SK-N-SH treated with all-trans-retinoic acid at 6 μM for 48 hours (cell line): ENCODE measurements around the gene USHBP1.

Experiments used
- ATAC-seq: fragments of 200-7000 bp; cut with Tn5 transposase; 3 replicates; pipeline ENCODE4 v1.9.1; 2020; ENCODE audit warnings: mild to moderate bottlenecking, moderate library complexity
- ARNTL ChIP-seq: fragments of 450-650 bp; formaldehyde crosslinking; IDR thresholded peaks from 2 replicates; pipeline ENCODE4 v1.5.0; 2020; ENCODE audit warnings: low read depth, mild to moderate bottlenecking, moderate library complexity, borderline replicate concordance
- BACH2 ChIP-seq: fragments of 250-450 bp; sonication (Bioruptor Pico); IDR thresholded peaks from 2 replicates; pipeline ENCODE4 v1.9.0; 2021; ENCODE audit warnings: mild to moderate bottlenecking, borderline replicate concordance
- CSRNP3 ChIP-seq: fragments of 250-450 bp; sonication (Bioruptor Pico); IDR thresholded peaks from 2 replicates; pipeline ENCODE4 v1.5.1; 2021; ENCODE audit warnings: mild to moderate bottlenecking, moderate library complexity
- ESRRG ChIP-seq: fragments of 250-450 bp; sonication (Bioruptor Pico); IDR thresholded peaks from 2 replicates; pipeline ENCODE4 v1.6.1; 2021; ENCODE audit warnings: mild to moderate bottlenecking
- ISL1 ChIP-seq: fragments of 250-450 bp; sonication (Bioruptor Pico); IDR thresholded peaks from 2 replicates; pipeline ENCODE4 v2.1.2; 2022; ENCODE audit warnings: mild to moderate bottlenecking, moderate library complexity
- OSR1 ChIP-seq: fragments of 250-450 bp; sonication (Bioruptor Pico); IDR thresholded peaks from 2 replicates; pipeline ENCODE4 v1.8.0; 2022; ENCODE audit warnings: moderate library complexity, mild to moderate bottlenecking, inconsistent platforms
- PATZ1 ChIP-seq: fragments of 250-450 bp; sonication (Bioruptor Pico); IDR thresholded peaks from 2 replicates; pipeline ENCODE4 v1.8.0; 2020; ENCODE audit warnings: mild to moderate bottlenecking, moderate library complexity, borderline replicate concordance
- POU6F1 ChIP-seq: fragments of 250-450 bp; sonication (Bioruptor Pico); IDR thresholded peaks from 2 replicates; pipeline ENCODE4 v1.8.0; 2021; ENCODE audit warnings: low read depth, mild to moderate bottlenecking, moderate library complexity, borderline replicate concordance
- PPARA ChIP-seq: fragments of 250-450 bp; sonication (Bioruptor Pico); IDR thresholded peaks from 2 replicates; pipeline ENCODE4 v1.5.0; 2020; ENCODE audit warnings: mild to moderate bottlenecking, borderline replicate concordance
- RARB ChIP-seq: fragments of 250-450 bp; sonication (Bioruptor Pico); IDR thresholded peaks from 2 replicates; pipeline ENCODE4 v1.8.0; 2021; ENCODE audit warnings: mild to moderate bottlenecking, moderate library complexity
- SNAI2 ChIP-seq: fragments of 250-450 bp; sonication (Bioruptor Pico); IDR thresholded peaks from 2 replicates; pipeline ENCODE4 v1.5.0; 2020; ENCODE audit warnings: mild to moderate bottlenecking, moderate library complexity
- TCF4 ChIP-seq: fragments of 250-450 bp; sonication (Bioruptor Pico); IDR thresholded peaks from 2 replicates; pipeline ENCODE4 v1.8.0; 2021; ENCODE audit warnings: mild to moderate bottlenecking, moderate library complexity, borderline replicate concordance
- TOX ChIP-seq: fragments of 250-450 bp; sonication (Bioruptor Pico); IDR thresholded peaks from 2 replicates; pipeline ENCODE4 v1.8.0; 2021; ENCODE audit warnings: mild to moderate bottlenecking, moderate library complexity, borderline replicate concordance
- TSHZ2 ChIP-seq: fragments of 250-450 bp; sonication (Bioruptor Pico); IDR thresholded peaks from 2 replicates; pipeline ENCODE4 v1.5.0; 2020; ENCODE audit warnings: mild to moderate bottlenecking, moderate library complexity
- ZC3H10 ChIP-seq: fragments of 250-450 bp; sonication (Bioruptor Pico); IDR thresholded peaks from 2 replicates; pipeline ENCODE4 v1.5.1; 2021; ENCODE audit warnings: mild to moderate bottlenecking, moderate library complexity
- ZFP30 ChIP-seq: fragments of 450-650 bp; formaldehyde crosslinking; IDR thresholded peaks from 2 replicates; pipeline ENCODE4 v1.5.0; 2022; ENCODE audit warnings: mild to moderate bottlenecking, moderate library complexity
- ZNF565 ChIP-seq: fragments of 450-650 bp; formaldehyde crosslinking; conservative IDR thresholded peaks from 2 replicates; pipeline ENCODE4 v1.5.0; 2020; ENCODE audit warnings: low read depth, mild to moderate bottlenecking, moderate library complexity
- ZNF70 ChIP-seq: fragments of 450-650 bp; formaldehyde crosslinking; IDR thresholded peaks from 2 replicates; pipeline ENCODE4 v1.5.0; 2020; ENCODE audit warnings: mild to moderate bottlenecking, moderate library complexity
- ZNF8 ChIP-seq: fragments of 450-650 bp; formaldehyde crosslinking; IDR thresholded peaks from 2 replicates; pipeline ENCODE4 v1.5.0; 2020; ENCODE audit warnings: mild to moderate bottlenecking, moderate library complexity
- TF ChIP-seq, protein P1 (sequence below): fragments of 250-450 bp; sonication (Bioruptor Pico); IDR thresholded peaks from 2 replicates; pipeline ENCODE4 v1.5.1; 2020; ENCODE audit warnings: low read depth, mild to moderate bottlenecking, moderate library complexity

The USHBP1 gene

GRCh38 chr19:17305216-17305516 lies 40.6 kb upstream of the USHBP1 start:
- no peak for ATAC-seq
- TF ChIP-seq TCF4 (CRISPR knock-in tag) = no peak
- no peak for TF ChIP-seq RARB (CRISPR knock-in tag)
- no peak for TF ChIP-seq PATZ1 (CRISPR knock-in tag)
- TF ChIP-seq PPARA (CRISPR knock-in tag) = no peak
- TF ChIP-seq TOX (CRISPR knock-in tag) = no peak
- TF ChIP-seq ESRRG (CRISPR knock-in tag) = no peak
- TF ChIP-seq ZFP30 (CRISPR knock-in tag) = no peak
- TF ChIP-seq ISL1 (CRISPR knock-in tag) = no peak; the same call in 1 of the 2 replicates
- TF ChIP-seq ZC3H10 (CRISPR knock-in tag) = no peak
- no peak for TF ChIP-seq BACH2 (CRISPR knock-in tag)
- TF ChIP-seq ZNF8 (CRISPR knock-in tag) = no peak

GRCh38 chr19:17304386-17305215 lies 40.1 kb upstream of the USHBP1 start:
- ATAC-seq = no peak
- TF ChIP-seq TSHZ2 (no peak), ZNF565 (CRISPR knock-in tag) (no peak), ZNF8 (CRISPR knock-in tag) (no peak), ARNTL (CRISPR knock-in tag) (no peak), PPARA (CRISPR knock-in tag) (no peak), RARB (CRISPR knock-in tag) (no peak), OSR1 (CRISPR knock-in tag) (no peak), ZNF70 (CRISPR knock-in tag) (no peak), PATZ1 (CRISPR knock-in tag) (no peak), ZC3H10 (CRISPR knock-in tag) (no peak), ISL1 (CRISPR knock-in tag) (no peak), SNAI2 (no peak), TCF4 (CRISPR knock-in tag) (no peak)
- TF ChIP-seq, protein P1, sequence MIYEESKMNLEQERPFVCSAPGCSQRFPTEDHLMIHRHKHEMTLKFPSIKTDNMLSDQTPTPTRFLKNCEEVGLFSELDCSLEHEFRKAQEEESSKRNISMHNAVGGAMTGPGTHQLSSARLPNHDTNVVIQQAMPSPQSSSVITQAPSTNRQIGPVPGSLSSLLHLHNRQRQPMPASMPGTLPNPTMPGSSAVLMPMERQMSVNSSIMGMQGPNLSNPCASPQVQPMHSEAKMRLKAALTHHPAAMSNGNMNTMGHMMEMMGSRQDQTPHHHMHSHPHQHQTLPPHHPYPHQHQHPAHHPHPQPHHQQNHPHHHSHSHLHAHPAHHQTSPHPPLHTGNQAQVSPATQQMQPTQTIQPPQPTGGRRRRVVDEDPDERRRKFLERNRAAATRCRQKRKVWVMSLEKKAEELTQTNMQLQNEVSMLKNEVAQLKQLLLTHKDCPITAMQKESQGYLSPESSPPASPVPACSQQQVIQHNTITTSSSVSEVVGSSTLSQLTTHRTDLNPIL (CRISPR knock-in tag) = no peak

DNA sequence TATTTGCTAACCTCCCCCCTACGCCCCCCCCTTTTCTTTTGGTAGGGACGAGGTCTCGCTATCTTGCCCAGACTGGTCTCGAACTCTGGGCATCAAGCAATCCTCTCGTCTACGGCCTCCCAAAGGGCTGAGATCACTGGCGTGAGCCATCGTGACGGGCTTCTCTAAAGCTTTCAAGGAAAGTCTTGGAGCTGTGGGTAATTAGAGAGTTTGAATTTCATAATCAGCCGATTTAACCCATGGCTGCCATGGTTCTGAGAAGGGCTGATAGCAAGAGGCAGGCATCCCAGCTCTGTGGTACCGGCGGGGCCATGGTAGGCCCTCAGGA lies 39.4 kb upstream of the USHBP1 start:
- TF ChIP-seq ESRRG (CRISPR knock-in tag) (no peak), ZNF565 (CRISPR knock-in tag) (no peak), ZFP30 (CRISPR knock-in tag) (no peak), OSR1 (CRISPR knock-in tag) (no peak), SNAI2 (no peak), PATZ1 (CRISPR knock-in tag) (no peak), CSRNP3 (CRISPR knock-in tag) (no peak), POU6F1 (CRISPR knock-in tag) (no peak), ZNF70 (CRISPR knock-in tag) (no peak)
- no peak for ATAC-seq
